Muscle of arm (tissue), 12 donors: ENCODE results near the gene AGBL1. TPM values are rescaled to one million over a fixed set of nuclear protein-coding genes. Genes with fewer than 3 reads are reported as not detected.

ENCODE experiments used
- DNase-seq: peaks from one replicate; pipeline ENCODE4 v3.0.0-alpha.2; 2013
- polyA plus RNA-seq, 12 donors: library from polyadenylated mRNA; unstranded; fragments of 120-200 nt; gene quantifications; one replicate each; pipeline ENCODE4 v1.2.1, GENCODE V29; 2013; ENCODE audit not compliant: insufficient read length in 12 of 12

AGBL1 gene
- polyA plus RNA-seq, 12 donors, result 3.0 to 30.7 (median 18.7) TPM; not detected in 1

GRCh38 chr15:86644339-86644738, 564.7 kb downstream of the AGBL1 start:
- no peak for DNase-seq

- DNase-seq, result no peak
These were observed 566.3 kb downstream of the AGBL1 start for GRCh38 chr15:86645925-86646500.

- no peak for DNase-seq
These were observed 568.3 kb downstream of the AGBL1 start for GRCh38 chr15:86647810-86648440.

GRCh38 chr15:86649277-86649676, 569.6 kb downstream of the AGBL1 start:
- no peak for DNase-seq

GRCh38 chr15:86650094-86650493, 570.4 kb downstream of the AGBL1 start:
- DNase-seq, result no peak

GRCh38 chr15:86653344-86654197, 573.9 kb downstream of the AGBL1 start:
- no peak for DNase-seq

GRCh38 chr15:86654501-86654900, 574.8 kb downstream of the AGBL1 start:
- DNase-seq, result no peak

GRCh38 chr15:86657305-86657704, 577.6 kb downstream of the AGBL1 start:
- DNase-seq, result no peak

- no peak for DNase-seq
These were observed 580.2 kb downstream of the AGBL1 start for GRCh38 chr15:86659724-86660411.

GRCh38 chr15:86661580-86661979, 581.9 kb downstream of the AGBL1 start:
- DNase-seq, result no peak

- no peak for DNase-seq
These were observed 583.6 kb downstream of the AGBL1 start for GRCh38 chr15:86663304-86663703.

GRCh38 chr15:86663979-86664378, 584.3 kb downstream of the AGBL1 start:
- DNase-seq, result no peak

GRCh38 chr15:86664581-86664980, 584.9 kb downstream of the AGBL1 start:
- DNase-seq, result no peak

GRCh38 chr15:86676002-86676401, 596.3 kb downstream of the AGBL1 start:
- DNase-seq, result no peak

GRCh38 chr15:86677278-86677677, 597.6 kb downstream of the AGBL1 start:
- no peak for DNase-seq

GRCh38 chr15:86685263-86685662, 605.6 kb downstream of the AGBL1 start:
- DNase-seq, result no peak

- no peak for DNase-seq
These were observed 609.3 kb downstream of the AGBL1 start for GRCh38 chr15:86689006-86689405.

GRCh38 chr15:86690566-86690965, 610.9 kb downstream of the AGBL1 start:
- DNase-seq, result peak; percentile 18

GRCh38 chr15:86691091-86691663, 611.5 kb downstream of the AGBL1 start:
- DNase-seq, result peak; percentile 20

- DNase-seq, result no peak
These were observed 621.4 kb downstream of the AGBL1 start for GRCh38 chr15:86700864-86701610.

GRCh38 chr15:86701611-86701963, 621.9 kb downstream of the AGBL1 start:
- DNase-seq, result no peak
